Measurements from ENCODE around the gene CRTC3. TPM values are rescaled to one million over a fixed set of nuclear protein-coding genes. Genes with fewer than 3 reads are reported as not detected.
"Not testable (repeated sequence)": the region's sequence is repeated elsewhere in the genome, so short reads cannot be mapped to it uniquely, and the experiment has no call there.

CRTC3 gene
- polyA plus RNA-seq, 4 donors, result 29.4 to 44.9 (median 30.9) TPM

- no peak for DNase-seq (ENCODE audit: low read depth in 4 of 4, low spot score in 3 of 4)
Observed at GRCh38 chr15:90519688-90520087, 10.0 kb upstream of the CRTC3 start.

GRCh38 chr15:90520365-90520764 is 9.4 kb upstream of the CRTC3 start:
- DNase-seq (ENCODE audit: low read depth in 4 of 4, low spot score in 3 of 4), result no peak

GRCh38 chr15:90523373-90523772 is 6.3 kb upstream of the CRTC3 start:
- no peak for DNase-seq (ENCODE audit: low read depth in 4 of 4, low spot score in 3 of 4)

GRCh38 chr15:90524018-90524803 is 5.5 kb upstream of the CRTC3 start:
- not testable (repeated sequence) for DNase-seq (ENCODE audit: low read depth in 4 of 4, low spot score in 3 of 4)

GRCh38 chr15:90529011-90529370 is 732 bp upstream of the CRTC3 start:
- DNase-seq (ENCODE audit: low read depth in 4 of 4, low spot score in 3 of 4), result no peak

- peak in 3 of 4 donors; percentile 41 to 51 (median 49) for DNase-seq (ENCODE audit: low read depth in 4 of 4, low spot score in 3 of 4)
Observed at GRCh38 chr15:90530250-90531051, 728 bp downstream of the CRTC3 start.

- no peak for DNase-seq (ENCODE audit: low read depth in 4 of 4, low spot score in 3 of 4)
Observed at GRCh38 chr15:90531147-90531546, 1.4 kb downstream of the CRTC3 start.

GRCh38 chr15:90535254-90535653 is 5.5 kb downstream of the CRTC3 start:
- DNase-seq (ENCODE audit: low read depth in 4 of 4, low spot score in 3 of 4), result no peak

- no peak for DNase-seq (ENCODE audit: low read depth in 4 of 4, low spot score in 3 of 4)
Observed at GRCh38 chr15:90539789-90540188, 10.1 kb downstream of the CRTC3 start.

- no peak for DNase-seq (ENCODE audit: low read depth in 4 of 4, low spot score in 3 of 4)
Observed at GRCh38 chr15:90540768-90541167, 11.0 kb downstream of the CRTC3 start.

- DNase-seq (ENCODE audit: low read depth in 4 of 4, low spot score in 3 of 4), result no peak
Observed at GRCh38 chr15:90545095-90545494, 15.4 kb downstream of the CRTC3 start.

- DNase-seq (ENCODE audit: low read depth in 4 of 4, low spot score in 3 of 4), result no peak
Observed at GRCh38 chr15:90547540-90547939, 17.8 kb downstream of the CRTC3 start.

- no peak for DNase-seq (ENCODE audit: low read depth in 4 of 4, low spot score in 3 of 4)
Observed at GRCh38 chr15:90550919-90551318, 21.2 kb downstream of the CRTC3 start.

GRCh38 chr15:90552162-90552928 is 22.6 kb downstream of the CRTC3 start:
- no peak for DNase-seq (ENCODE audit: low read depth in 4 of 4, low spot score in 3 of 4)

- DNase-seq (ENCODE audit: low read depth in 4 of 4, low spot score in 3 of 4), result no peak
Observed at GRCh38 chr15:90552929-90553211, 23.1 kb downstream of the CRTC3 start.

GRCh38 chr15:90553248-90553745 is 23.6 kb downstream of the CRTC3 start:
- no peak for DNase-seq (ENCODE audit: low read depth in 4 of 4, low spot score in 3 of 4)

GRCh38 chr15:90557186-90558084 is 27.7 kb downstream of the CRTC3 start:
- DNase-seq (ENCODE audit: low read depth in 4 of 4, low spot score in 3 of 4), result no peak

GRCh38 chr15:90558171-90558573 is 28.4 kb downstream of the CRTC3 start:
- no peak for DNase-seq (ENCODE audit: low read depth in 4 of 4, low spot score in 3 of 4)

GRCh38 chr15:90559119-90559518 is 29.4 kb downstream of the CRTC3 start:
- no peak for DNase-seq (ENCODE audit: low read depth in 4 of 4, low spot score in 3 of 4)

- no peak for DNase-seq (ENCODE audit: low read depth in 4 of 4, low spot score in 3 of 4)
Observed at GRCh38 chr15:90560229-90560776, 30.6 kb downstream of the CRTC3 start.
